Keratinocyte (primary cell): Measurements from ENCODE around the gene IL19. TPM values are rescaled to one million over a fixed set of nuclear protein-coding genes. Genes with fewer than 3 reads are reported as not detected.

Experiments
- DNase-seq: peaks from one replicate; pipeline ENCODE4 v3.0.0-alpha.2; 2011; ENCODE audit warnings: low read depth, missing footprints, low spot score
- FAIRE-seq: peaks from 2 replicates; lab custom pipeline; 2011; peaks lifted over from hg19 to GRCh38; lab: Jason Lieb, UNC
- H2AFZ ChIP-seq: 2 replicates; pipeline ENCODE4 v1.6.0; 2012; ENCODE audit warnings: low read length, control low read depth, inconsistent platforms; ENCODE audit not compliant: control insufficient read depth
- H3K27ac ChIP-seq: 2 replicates; pipeline ENCODE4 v1.5.1; 2011; ENCODE audit warnings: low read length; ENCODE audit not compliant: control insufficient read depth, insufficient read depth
- H3K27me3 ChIP-seq: 3 replicates; pipeline ENCODE4 v1.6.0; 2011; ENCODE audit warnings: low read length; ENCODE audit not compliant: control insufficient read depth, insufficient read depth; ENCODE audit errors: extremely low read depth
- H3K36me3 ChIP-seq, 2 experiments: 2 replicates in 1 of 2; 3 replicates in 1 of 2; pipeline ENCODE4 v1.5.1; 2011; ENCODE audit warnings: low read length in 2 of 2, mild to moderate bottlenecking in 1 of 2; ENCODE audit not compliant: control insufficient read depth in 2 of 2, insufficient read depth in 2 of 2; ENCODE audit errors: extremely low read depth in 1 of 2
- H3K4me1 ChIP-seq: 3 replicates; pipeline ENCODE4 v1.5.1; 2011; ENCODE audit warnings: low read length; ENCODE audit not compliant: control insufficient read depth, insufficient read depth; ENCODE audit errors: extremely low read depth
- H3K4me2 ChIP-seq: 3 replicates; pipeline ENCODE4 v1.6.0; 2011; ENCODE audit warnings: low read depth, low read length; ENCODE audit not compliant: control insufficient read depth, insufficient read depth; ENCODE audit errors: extremely low read depth
- H3K4me3 ChIP-seq, 3 experiments: fragments of 200-600 bp in 1 of 3; sonication (generic) in 1 of 3; 2 replicates in 2 of 3; 3 replicates in 1 of 3; pipeline ENCODE4 v1.5.1; 2011 to 2016; ENCODE audit warnings: low read length in 3 of 3, mild to moderate bottlenecking in 3 of 3, control low read depth in 2 of 3, inconsistent platforms in 1 of 3, low read depth in 1 of 3, mixed read lengths in 1 of 3, mixed run types in 1 of 3, moderate library complexity in 1 of 3; ENCODE audit not compliant: control insufficient read depth in 2 of 3, insufficient read depth in 2 of 3; ENCODE audit errors: extremely low read depth in 1 of 3
- H3K79me2 ChIP-seq: 2 replicates; pipeline ENCODE4 v1.6.0; 2012; ENCODE audit warnings: low read length; ENCODE audit not compliant: control insufficient read depth, insufficient read depth
- H3K9ac ChIP-seq: 3 replicates; pipeline ENCODE4 v1.6.0; 2011; ENCODE audit warnings: low read length; ENCODE audit not compliant: control insufficient read depth, insufficient read depth; ENCODE audit errors: extremely low read depth
- H3K9me1 ChIP-seq: 3 replicates; pipeline ENCODE4 v1.6.0; 2011; ENCODE audit warnings: low read length; ENCODE audit not compliant: control insufficient read depth, insufficient read depth; ENCODE audit errors: extremely low read depth
- H3K9me3 ChIP-seq: 2 replicates; pipeline ENCODE4 v1.5.1; 2012; ENCODE audit warnings: low read depth, low read length; ENCODE audit not compliant: control insufficient read depth
- H4K20me1 ChIP-seq: 3 replicates; pipeline ENCODE4 v1.6.0; 2011; ENCODE audit warnings: low read length; ENCODE audit not compliant: control insufficient read depth, insufficient read depth; ENCODE audit errors: extremely low read depth
- CTCF ChIP-seq, 3 experiments: IDR thresholded peaks in 1 of 3; conservative IDR thresholded peaks in 1 of 3; optimal IDR thresholded peaks in 1 of 3; 2 replicates in 2 of 3; 3 replicates in 1 of 3; pipeline versions ENCODE3 to v1.5.1; 2011; ENCODE audit warnings: low read length in 3 of 3, mild to moderate bottlenecking in 3 of 3, moderate library complexity in 2 of 3, control low read depth in 1 of 3, inconsistent platforms in 1 of 3; ENCODE audit not compliant: insufficient read depth in 2 of 3; ENCODE audit errors: extremely low read depth in 1 of 3
- EZH2 ChIP-seq: IDR thresholded peaks from one replicate; pipeline ENCODE4 v1.6.1; 2012; ENCODE audit warnings: inconsistent platforms, mild to moderate bottlenecking, low read length, moderate library complexity
- dilution Hi-C: fragments of 300-500 bp; cut with MboI; formaldehyde crosslinking; loops from one replicate; pipeline ENCODE4 v1.7.0; 2020; ENCODE audit warnings: low sequenced_read_pairs; ENCODE audit not compliant: extremely low pct_ligation_motif_present
- polyA plus RNA-seq, 5 experiments: library from polyadenylated mRNA; depleted of rRNA in 3 of 5; stranded (reverse) in 3 of 5; stranded (forward) in 1 of 5; unstranded in 1 of 5; fragments of >200 nt; gene quantifications; 1 replicate in 1 of 5; 2 replicates in 3 of 5; 3 replicates in 1 of 5; pipeline versions ENCODE4 v1.2.1 to v1.2.3, GENCODE V29; 2011 to 2012; ENCODE audit warnings: missing spikeins in 2 of 5, low read depth in 1 of 5, low replicate concordance in 1 of 5

Gene IL19
- polyA plus RNA-seq, 1 donor (not counting 4 experiments of a cell fraction or from before 2014, with no cell fraction given) = not detected

- H4K20me1 ChIP-seq = no peaks in the 10 kb centered on the region
- FAIRE-seq (no peak), DNase-seq (no peak)
- no peak overlapping the region for H2AFZ ChIP-seq
- dilution Hi-C loops = no loop called here
- no peaks in the 10 kb centered on the region for H3K9me3 ChIP-seq
- no peak overlapping the region for H3K27ac ChIP-seq
- H3K9me1 ChIP-seq = no peaks in the 10 kb centered on the region
- no peak overlapping the region for H3K9ac ChIP-seq
- H3K79me2 ChIP-seq = no peaks in the 10 kb centered on the region
- no peaks in the 10 kb centered on the region for H3K27me3 ChIP-seq
- H3K4me2 ChIP-seq = peak overlapping the region; percentile 14
- H3K36me3 ChIP-seq = peaks cover 0 to 10% of the 10 kb centered on the region in 2 experiments
- H3K4me3 ChIP-seq = no peak overlapping the region
- H3K4me1 ChIP-seq = peaks cover 43% of the 10 kb centered on the region
- TF ChIP-seq CTCF (optimal IDR thresholded peaks at IDR 0.05 in 1 of 3, IDR thresholded peaks at IDR 0.05 in 1 of 3, conservative IDR thresholded peaks at IDR 0.05 in 1 of 3; ENCODE audit: extremely low read depth in 1 of 3, insufficient read depth in 2 of 3, low read length in 3 of 3) = no peak
- TF ChIP-seq EZH2 = no peak
Measured at GRCh38 chr1:206868264-206868663, 97.7 kb downstream of the IL19 start.

GRCh38 chr1:206872139-206872538, 101.6 kb downstream of the IL19 start:
- dilution Hi-C loops = no loop called here
- FAIRE-seq = no peak

More at GRCh38 chr1:206872139-206872538, 101.6 kb downstream of the IL19 start:
- H3K9ac ChIP-seq = no peak overlapping the region
- H3K4me1 ChIP-seq = peaks cover 27% of the 10 kb centered on the region
- no peak overlapping the region for H2AFZ ChIP-seq
- H3K9me3 ChIP-seq = peaks cover under 1% of the 10 kb centered on the region
- no peak overlapping the region for H3K27ac ChIP-seq
- no peaks in the 10 kb centered on the region for H3K27me3 ChIP-seq
- H3K79me2 ChIP-seq = no peaks in the 10 kb centered on the region
- peaks cover 0 to 10% of the 10 kb centered on the region in 2 experiments for H3K36me3 ChIP-seq
- H4K20me1 ChIP-seq = no peaks in the 10 kb centered on the region
- no peak overlapping the region for H3K4me3 ChIP-seq
- TF ChIP-seq EZH2 (no peak), CTCF (optimal IDR thresholded peaks at IDR 0.05 in 1 of 3, IDR thresholded peaks at IDR 0.05 in 1 of 3, conservative IDR thresholded peaks at IDR 0.05 in 1 of 3; ENCODE audit: extremely low read depth in 1 of 3, insufficient read depth in 2 of 3, low read length in 3 of 3) (no peak)
- H3K4me2 ChIP-seq = no peak overlapping the region
- DNase-seq = no peak
- no peaks in the 10 kb centered on the region for H3K9me1 ChIP-seq
